ENCODE results near the gene UBXN2A.
"Not testable (repeated sequence)": the region's sequence is repeated elsewhere in the genome, so short reads cannot be mapped to it uniquely, and the experiment has no call there.

The UBXN2A gene

DNA sequence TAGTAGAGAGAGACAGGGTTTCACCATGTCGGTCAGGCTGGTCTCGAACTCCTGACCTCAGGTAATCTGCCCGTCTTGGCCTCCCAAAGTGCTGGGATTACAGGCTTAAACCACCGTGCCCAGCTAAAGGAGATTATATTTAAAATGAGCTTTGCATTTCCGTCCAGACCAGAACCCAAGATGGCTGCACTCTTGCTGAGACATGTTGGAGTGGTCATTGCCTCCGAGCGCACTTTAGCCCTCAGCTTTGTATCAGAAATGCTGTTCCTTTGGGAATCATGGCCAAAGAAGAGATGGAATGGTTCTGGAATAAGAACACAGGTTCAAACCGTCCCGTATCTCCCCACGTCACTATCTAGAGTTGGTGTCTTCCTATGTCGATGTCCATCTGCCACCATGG is 3.4 kb downstream of the UBXN2A start:
- no peak for DNase-seq

DNA sequence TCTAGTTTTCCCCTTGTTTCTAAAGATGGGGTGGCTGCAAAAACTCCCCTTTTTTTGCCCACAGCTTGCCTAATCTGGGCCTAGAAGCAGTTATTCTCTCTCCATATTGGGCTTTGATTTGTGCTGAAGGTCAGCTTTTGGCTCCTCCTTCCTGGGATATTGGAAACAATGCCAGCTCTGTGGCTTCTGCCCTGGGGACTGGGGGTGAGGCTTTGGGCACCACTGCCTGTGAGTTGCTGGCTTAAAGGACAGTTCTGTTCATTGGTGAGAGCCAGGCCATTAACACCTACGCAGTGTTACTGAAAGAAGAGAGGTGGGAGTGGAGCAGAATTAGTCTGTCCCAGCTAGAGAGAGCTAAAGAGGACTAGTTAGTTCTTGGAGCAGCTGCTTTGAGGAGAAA is 4.3 kb downstream of the UBXN2A start:
- DNase-seq, result no peak

DNA sequence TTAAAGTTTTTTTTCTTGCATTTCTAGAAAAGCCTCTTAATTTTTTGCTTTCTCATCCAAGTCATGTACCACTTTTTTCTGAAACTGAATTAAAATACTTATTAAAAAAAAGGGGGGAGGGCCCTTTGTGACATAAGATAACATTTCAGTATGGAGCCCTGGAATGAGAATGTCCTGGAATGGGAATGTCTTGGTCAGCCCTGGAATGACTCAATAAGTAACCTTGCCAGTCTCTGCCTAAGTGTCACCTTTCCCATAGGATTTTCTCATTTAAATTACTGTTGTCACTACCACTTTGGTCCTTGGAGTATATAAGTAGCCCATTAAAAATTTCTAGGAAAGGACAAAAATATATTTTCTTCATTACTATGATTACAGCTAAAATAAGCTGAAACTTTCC is 4.7 kb downstream of the UBXN2A start:
- DNase-seq, result no peak

DNA sequence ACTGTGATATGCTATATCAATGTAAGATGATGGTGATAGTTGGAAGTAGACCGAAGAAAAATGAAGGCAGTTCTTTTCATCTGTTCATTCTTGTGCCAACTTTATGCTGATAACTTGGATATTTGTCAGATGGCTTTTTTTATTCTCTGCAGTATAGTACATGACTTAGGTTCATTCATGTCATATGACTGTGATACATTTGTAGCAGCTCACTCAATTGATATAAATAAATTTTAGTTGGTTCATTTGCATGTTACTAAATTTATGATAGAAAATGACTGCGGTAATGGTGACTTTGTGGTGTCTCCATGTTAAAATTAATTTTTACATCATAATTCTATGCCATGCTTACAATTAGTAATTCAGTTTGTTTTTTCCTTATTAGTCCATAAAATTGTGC is 7.1 kb downstream of the UBXN2A start:
- DNase-seq, result no peak

DNA sequence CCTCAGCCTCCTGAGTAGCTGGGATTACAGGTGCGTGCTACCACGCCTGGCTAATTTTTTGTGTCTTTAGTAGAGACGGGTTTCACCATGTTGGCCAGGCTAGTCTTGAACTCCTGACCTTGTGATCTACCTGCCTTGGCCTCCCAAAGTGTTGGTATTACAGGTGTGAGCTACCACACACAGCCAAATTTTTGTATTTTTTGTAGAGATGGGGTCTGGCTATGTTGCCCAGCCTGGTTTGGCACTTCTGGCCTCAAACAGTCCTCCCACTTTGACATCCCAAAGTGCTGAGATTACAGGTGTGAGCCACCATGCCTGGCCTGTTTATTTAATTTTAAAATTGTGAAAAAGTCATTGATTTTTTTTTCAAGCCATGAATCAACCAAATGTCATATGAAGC is 12.3 kb downstream of the UBXN2A start:
- DNase-seq, result not testable (repeated sequence)

DNA sequence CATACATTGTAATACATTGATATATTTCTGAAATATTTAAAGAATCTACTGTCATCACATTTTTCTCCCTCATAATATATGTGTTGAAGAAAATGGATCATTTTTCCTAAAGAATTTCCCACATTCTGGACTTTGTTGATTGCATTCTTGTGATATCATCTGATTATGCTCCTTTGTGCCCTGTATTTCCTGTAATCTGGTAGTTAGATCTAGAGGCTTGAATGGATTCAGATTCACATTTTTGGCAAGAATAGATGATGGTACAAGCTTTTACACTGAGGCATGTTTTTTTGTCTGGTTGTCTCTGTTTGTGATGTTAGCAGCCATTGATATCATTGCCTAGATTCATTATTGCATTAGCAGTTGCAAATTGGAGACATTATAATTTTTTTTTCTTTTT is 13.4 kb downstream of the UBXN2A start:
- DNase-seq, result no peak

DNA sequence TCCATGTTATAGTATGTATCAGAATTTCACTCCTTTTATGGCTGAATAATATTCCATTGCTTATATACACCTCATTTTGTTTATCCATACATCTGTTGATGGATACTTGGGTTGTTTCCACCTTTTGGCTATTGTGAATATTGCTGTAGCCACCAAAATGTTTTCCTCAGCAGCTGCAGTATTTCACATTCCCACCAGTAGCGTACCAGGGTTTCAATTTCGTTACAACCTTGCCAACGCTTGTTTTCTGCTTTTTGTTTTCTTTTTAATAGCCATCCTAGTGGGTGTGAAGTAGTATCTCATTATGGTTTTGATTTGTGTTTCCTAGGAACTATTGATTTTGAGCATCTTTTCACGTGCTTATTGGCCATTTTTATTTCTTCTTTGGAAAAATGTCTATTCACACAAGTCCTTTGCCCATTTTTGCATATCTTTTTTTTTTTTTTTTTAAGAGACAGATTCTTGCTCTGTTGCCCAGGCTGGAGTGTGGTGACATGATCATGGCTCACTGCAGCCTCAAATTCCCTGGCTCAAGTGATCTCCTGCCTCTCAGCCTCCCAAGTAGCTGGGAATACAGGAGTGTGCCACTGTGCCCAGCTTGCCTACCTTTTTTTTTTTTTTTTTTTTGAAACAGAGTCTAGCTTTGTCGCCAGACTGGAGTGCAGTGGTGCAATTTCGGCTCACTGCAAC is 14.2 kb downstream of the UBXN2A start:
- DNase-seq, result no peak

DNA sequence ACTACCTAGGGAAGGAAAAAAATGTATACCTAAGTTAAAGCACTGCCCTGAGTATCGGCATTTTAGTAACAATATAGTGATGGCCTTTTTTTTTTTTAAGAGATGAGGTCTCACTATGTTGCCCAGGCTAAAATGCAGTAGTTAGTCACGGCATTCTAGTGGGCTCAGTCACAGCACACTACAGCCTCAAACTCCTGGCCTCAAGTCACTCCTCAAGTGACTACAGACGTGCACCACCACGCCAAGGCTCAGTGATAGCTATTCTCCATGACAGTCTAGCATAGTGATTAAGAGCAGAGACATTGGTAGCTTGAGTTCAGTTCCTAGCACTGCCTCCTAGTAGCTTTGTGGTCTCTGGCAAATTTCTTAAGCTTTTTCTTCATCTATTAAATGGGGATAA is 27.6 kb downstream of the UBXN2A start:
- DNase-seq, result no peak

DNA sequence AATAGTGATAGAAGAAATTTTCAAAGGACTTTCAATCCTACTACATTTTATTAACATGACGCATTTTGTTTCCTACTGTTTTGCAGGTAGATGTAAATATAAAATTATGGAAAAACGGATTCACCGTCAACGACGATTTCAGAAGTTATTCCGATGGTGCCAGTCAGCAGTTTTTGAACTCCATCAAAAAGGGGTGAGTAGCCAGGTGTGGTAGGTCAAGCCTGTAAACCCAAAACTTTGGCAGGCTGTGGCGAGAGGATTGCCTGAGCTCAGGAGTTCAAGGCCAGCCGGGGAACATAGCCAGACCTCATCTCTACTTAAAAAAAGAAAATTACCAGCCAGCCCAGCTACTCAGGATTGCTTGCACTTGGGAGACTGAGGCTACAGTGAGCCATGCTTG is 36.6 kb downstream of the UBXN2A start:
- no peak for DNase-seq

DNA sequence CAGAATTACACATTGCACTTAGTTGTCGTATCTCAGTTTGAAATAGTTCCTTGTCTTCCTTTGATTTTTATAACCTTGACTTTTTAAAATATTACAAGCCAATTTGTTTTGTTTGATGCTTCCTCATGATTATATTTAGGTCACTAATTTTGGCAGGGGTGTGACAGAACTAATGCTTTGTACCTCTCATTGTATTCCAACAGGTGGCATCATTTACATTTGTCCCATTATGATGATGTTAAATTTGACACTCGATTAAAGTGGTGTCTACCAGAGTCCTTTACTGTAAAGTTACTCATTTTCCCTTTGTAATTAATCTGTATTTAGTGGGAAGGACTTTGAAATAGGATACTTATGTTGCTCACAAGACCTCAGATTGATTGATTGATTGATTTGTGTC is 48.1 kb downstream of the UBXN2A start:
- no peak for DNase-seq

DNA sequence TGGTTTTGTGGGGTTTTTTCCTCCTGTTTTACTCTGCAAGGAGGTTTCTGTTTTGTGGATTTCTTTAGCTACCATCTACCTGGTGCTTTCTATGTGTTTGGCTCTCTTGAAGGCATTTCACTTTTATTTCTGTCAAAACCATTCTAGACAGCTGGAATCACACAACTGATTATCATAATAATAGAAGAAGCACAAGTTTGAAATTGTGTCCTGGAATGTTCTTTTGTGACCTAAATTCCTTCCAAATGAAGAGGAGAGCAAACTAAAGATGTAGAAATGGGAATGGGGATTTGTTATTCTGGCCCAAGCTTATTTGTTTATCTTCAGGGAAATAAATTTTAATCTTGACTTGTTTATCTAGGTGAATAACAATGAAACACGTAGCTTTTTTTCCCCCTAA is 52.7 kb downstream of the UBXN2A start:
- DNase-seq, result no peak

DNA sequence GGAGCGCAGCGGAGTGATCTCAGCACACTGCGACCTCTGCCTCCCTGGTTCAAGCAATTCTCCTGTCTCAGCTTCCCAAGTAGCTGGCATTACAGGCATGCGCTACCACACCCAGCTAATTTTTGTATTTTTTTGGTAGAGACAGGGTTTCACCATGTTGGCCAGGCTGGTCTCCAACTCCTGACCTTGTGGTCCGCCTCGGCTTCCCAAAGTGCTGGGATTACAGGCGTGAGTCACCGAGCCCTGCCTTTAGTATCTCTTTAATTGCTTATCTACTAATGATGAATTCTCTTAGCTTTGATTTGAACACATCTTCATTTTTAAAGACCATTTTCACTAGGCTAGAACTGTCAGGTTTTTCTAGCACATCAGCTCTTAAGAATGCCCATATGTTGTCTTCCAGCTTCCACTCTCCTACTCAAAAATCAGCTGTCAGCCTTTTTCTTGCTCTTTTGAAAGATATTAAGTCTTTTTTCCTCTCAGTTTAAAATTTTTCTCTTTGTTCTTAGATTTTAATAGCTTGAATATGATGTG is 53.5 kb downstream of the UBXN2A start:
- no peak for DNase-seq

DNA sequence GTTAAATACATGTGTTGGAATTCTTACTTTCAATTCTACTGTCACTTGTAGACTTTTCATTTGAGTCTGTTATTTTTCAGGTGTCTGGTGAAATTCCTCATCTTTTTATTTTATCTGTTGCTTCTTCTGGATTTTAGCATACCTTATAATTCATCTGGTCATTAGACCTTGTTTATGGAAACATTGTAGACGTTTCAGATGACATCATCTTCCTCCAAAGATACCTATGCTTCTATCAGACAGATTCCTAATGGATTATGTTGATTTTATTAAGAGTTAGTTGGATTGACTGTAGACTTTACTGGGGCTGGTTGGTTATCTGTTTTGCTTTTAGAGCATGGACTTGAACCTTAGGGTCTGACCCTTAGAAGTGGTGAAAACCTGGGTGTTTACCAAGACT is 54.3 kb downstream of the UBXN2A start:
- DNase-seq, result no peak

DNA sequence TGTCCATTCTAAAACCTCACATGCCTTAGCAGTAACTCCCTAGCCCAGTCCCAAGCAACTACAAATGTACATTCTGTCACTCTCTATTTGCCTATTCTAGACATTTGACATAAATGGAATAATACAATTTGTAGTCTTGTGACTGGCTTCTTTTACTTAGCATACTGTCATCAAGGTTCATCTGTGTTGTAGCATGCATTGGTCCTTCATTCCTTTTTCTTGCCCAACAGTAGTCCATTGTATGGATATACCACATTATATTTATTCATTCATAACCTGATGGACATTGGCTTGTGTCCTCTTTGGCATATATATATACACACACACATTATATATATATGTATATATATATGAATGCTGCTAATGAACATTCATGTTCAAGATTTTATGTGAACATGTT is 67.4 kb downstream of the UBXN2A start:
- no peak for DNase-seq

DNA sequence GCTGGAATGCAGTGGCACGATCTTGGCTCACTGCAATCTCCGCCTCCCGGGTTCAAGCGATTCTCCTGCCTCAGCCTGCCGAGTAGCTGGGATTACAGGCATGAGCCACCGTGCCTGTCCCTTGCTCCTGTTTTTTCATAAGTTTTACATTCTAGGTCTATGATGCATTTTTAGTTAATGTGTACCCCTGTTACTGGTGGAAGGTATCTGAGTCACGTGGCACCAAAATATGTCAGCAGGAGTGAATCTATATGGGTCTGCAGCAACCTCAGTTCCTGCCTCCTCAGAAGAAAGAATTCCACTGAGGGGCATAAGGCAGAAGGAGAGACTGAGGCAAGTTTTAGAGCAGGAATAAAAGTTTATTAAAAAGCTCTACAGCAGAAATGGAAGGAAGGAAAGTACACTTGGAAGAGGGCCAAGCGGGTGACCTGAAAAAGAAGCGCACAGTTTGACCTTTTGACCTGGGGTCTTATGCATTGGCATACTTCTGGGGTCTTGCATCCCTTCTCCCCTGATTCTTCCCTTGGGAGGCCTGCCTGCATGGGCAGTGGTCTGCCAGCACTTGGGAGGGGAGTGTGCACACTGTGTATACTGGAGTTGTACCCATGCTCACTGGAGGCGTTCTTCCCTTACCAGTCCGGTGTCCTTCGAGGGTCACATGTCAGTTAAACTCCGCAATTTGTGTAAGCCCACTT is 68.6 kb downstream of the UBXN2A start:
- DNase-seq, result no peak

DNA sequence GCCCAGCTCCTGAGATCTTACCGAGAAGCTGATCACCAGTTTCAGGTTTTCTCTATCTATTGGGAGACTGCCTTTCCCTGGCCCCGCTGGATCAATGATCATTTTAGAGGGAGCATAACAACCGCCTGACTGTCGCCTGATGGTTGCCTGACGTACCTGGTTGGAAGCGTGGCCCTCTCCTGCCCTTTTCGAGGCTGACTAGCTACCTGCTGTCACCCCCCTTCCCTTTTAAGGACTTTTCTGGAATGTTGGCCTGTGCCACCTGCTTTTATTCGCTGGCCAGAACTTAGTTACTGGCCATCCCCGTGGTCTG is 69.1 kb downstream of the UBXN2A start:
- no peak for DNase-seq

DNA sequence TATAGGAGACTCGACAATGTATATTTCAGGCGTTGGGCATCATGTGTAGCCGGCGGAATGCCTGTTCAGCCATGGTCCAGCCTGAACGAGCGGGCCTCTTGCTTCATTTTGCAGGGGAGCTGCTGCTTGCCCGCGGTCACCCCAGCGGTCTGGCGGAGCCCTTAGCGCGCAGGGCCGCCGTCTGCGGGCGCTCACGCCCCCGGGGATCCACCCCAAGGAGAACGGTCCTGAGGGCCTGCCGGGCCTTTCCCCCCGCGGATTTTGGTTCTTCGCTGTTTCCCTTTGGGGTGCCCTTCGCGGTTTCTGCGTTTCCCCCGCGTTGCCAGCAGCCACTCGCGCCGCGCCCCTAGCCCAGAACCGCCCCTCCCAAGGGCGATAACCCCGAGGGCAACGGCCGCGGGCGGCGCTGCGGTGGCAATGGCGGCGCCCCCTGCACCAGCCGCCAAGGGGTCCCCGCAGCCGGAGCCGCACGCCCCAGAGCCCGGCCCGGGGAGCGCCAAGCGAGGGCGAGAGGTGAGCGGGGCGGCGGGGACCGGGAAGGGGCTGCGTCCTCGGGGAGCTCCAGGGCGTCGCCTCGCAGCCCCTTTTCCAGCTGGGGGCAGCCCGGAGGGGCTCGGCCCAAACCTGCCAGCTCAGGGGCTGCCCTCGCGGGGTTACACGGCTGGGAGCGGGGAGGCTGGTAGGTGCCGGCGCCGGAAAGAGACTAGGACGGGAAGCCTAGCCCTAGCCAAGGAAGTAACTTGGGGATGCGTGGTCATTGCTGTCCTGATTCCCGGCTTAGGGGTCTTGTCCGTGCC is 69.6 kb downstream of the UBXN2A start, which contains the start of gene MFSD2B:
Gene MFSD2B (plus strand): TSS at position 406 of the 797 bp plus-strand sequence. CDS start 12 bp downstream, at position 418.
- no peak for DNase-seq

DNA sequence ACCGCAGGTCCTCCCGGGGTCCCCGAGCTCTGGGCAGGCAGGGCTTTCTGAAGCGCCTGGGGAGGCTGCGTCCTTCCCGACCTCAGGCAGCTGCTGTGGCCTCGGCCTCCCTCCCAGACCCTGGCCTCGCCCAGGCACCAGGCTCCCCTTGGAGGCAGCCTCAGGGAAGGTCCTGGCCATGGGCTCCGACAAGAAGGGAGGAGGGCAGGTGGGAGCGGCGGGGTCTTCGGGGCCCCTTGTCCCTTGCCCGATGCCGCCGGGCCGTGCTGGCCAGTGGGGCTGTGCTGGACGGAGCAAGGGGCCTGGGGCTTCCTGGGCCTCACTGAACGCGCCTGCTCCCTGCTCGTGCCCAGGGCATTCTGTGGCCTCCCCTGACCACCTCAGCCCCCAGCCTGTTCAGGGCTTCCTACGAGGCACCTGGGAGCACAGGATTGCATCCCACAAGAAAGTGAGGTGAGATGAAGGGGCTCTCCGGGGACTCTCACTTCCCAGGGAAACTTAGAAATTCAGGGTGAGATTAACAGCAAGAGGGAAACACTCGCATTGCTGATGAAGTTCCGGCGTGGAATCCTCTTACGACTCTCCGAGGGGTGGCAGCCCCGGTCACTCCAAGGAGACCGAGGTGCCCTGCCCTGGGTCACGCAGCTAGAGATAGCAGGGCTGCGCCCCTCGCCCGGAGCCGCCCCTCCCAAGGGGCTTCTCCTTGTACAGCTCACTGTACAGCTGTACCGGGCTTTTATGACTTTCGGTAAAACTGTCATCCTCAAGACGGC is 70.4 kb downstream of the UBXN2A start:
- DNase-seq, result no peak

DNA sequence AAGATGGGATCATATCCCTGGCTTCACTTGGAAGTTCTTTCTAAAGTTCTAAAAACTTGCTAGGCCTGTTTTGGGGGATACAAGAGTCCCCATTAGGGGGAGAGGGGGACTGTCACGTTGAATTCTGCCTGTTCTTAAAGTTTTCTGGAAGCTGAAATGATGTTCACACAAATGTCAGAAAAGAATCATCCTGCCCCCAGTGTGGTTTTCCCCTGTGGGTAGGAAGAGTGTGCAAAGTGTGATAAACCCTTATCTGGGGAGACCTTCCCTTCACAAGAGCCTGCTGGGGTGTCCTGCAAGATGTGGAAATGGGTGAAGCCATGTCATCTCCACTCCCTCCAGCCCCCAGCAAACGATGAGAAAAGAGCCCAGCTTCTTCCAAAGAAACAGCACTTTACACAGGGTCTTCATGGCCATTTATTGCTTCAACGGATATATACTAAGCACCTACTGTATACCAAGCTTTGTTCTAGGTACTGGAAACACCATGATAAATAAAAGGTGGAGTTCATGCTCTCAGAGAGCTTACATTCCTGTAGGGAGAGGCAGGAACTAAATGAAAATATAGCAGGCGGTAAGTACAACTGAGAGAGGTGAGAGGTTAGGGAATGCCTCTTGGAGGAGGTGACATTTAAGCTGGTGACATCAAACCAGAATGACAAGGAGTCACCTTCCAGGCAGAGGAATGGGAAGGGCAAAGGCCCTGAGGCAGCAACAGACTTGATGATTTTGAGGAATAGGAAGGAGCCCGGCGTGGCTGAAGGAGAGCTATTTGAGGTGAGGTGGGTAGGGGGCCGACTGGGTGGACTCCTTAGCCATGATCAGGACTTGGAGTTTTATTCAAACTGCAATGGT is 71.2 kb downstream of the UBXN2A start:
- DNase-seq, result no peak

DNA sequence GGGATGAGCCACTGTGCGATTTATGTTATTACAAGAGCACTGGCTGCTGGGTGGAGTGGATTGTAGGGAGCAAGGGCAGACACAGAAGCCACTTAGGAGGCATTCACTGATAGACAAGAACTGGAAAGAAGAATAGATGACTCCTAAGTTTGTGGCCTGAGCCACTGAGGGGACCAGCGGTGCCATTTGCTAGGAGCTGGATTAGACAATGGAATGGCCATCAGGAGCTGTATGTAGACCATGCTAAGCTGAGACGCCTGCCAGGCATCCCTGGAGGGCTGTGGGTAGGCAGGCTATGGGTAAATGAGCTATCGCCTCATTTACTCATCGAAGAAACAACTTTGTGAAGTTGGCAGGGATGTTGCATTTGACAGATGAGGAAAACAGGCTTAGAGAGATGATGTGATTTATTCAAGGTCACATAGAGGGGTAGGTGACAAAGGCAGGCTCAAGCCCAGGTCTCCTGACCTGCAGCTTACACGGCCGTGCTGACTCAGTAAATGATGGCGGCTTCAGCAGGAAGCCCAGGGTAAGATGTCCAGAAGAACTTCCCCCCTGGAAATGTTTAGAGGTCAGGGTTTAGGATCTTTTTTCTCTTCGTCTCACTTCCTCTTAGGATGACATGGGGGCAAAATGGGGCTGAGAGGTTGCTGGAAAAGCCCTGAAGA is 72.4 kb downstream of the UBXN2A start:
- DNase-seq, result no peak

DNA sequence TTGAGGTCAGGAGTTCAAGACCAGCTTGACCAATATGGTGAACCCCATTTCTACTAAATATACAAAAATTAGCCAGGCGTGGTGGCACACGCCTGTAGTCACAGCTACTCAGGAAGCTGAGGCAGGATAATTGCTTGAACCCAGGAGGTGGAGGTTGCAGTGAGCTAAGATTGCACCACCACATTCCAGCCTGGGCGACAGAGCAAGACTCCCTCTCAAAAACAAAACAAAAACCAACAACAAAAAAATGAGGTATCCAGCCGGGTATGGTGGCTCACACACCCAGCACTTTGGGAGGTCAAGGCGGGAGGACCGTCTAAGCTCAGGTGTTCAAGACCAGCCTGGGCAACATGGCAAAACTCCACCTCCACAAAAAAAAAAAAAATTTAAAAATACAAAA is 74.6 kb downstream of the UBXN2A start:
- DNase-seq, result not testable (repeated sequence)

Measured in right forelimb (tissue), 1 donor.